Activated CD4-positive, alpha-beta T cell treated with anti-CD3 and anti-CD28 coated beads, Interleukin-2, amount 50 U/mL, for 24 hours (primary cell): Measurements from ENCODE around the gene RIMBP2.

Source experiments
- DNase-seq, 2 donors: peaks; one replicate each; pipeline ENCODE4 v3.0.0-alpha.2; 2020; ENCODE audit warnings: low read depth in 1 of 2, low spot score in 1 of 2

The RIMBP2 gene

GRCh38 chr12:130490674-130491073 is 225.4 kb downstream of the RIMBP2 start:
- DNase-seq = no peak

GRCh38 chr12:130489293-130489692 is 226.8 kb downstream of the RIMBP2 start:
- no peak for DNase-seq

GRCh38 chr12:130488358-130488710 is 227.8 kb downstream of the RIMBP2 start:
- no peak for DNase-seq

- no peak for DNase-seq
Observed at GRCh38 chr12:130487636-130488357, 228.3 kb downstream of the RIMBP2 start.

- no peak for DNase-seq
Observed at GRCh38 chr12:130486891-130487416, 229.1 kb downstream of the RIMBP2 start.

GRCh38 chr12:130486146-130486435 is 230.0 kb downstream of the RIMBP2 start:
- no peak for DNase-seq

GRCh38 chr12:130485291-130486145 is 230.6 kb downstream of the RIMBP2 start:
- no peak for DNase-seq

- no peak for DNase-seq
Observed at GRCh38 chr12:130484221-130484620, 231.9 kb downstream of the RIMBP2 start.

- no peak for DNase-seq
Observed at GRCh38 chr12:130483616-130484180, 232.4 kb downstream of the RIMBP2 start.

- DNase-seq = no peak
Observed at GRCh38 chr12:130482448-130482847, 233.7 kb downstream of the RIMBP2 start.

GRCh38 chr12:130481392-130481879 is 234.7 kb downstream of the RIMBP2 start:
- no peak for DNase-seq

- DNase-seq = no peak
Observed at GRCh38 chr12:130480887-130481286, 235.2 kb downstream of the RIMBP2 start.

GRCh38 chr12:130480231-130480630 is 235.9 kb downstream of the RIMBP2 start:
- DNase-seq = no peak

- no peak for DNase-seq
Observed at GRCh38 chr12:130479401-130480125, 236.5 kb downstream of the RIMBP2 start.

- no peak for DNase-seq
Observed at GRCh38 chr12:130478786-130479185, 237.3 kb downstream of the RIMBP2 start.

GRCh38 chr12:130477701-130478100 is 238.4 kb downstream of the RIMBP2 start:
- DNase-seq = no peak

- no peak for DNase-seq
Observed at GRCh38 chr12:130477266-130477665, 238.8 kb downstream of the RIMBP2 start.

GRCh38 chr12:130476451-130477135 is 239.5 kb downstream of the RIMBP2 start:
- no peak for DNase-seq

- no peak for DNase-seq
Observed at GRCh38 chr12:130474599-130475269, 241.4 kb downstream of the RIMBP2 start.

- DNase-seq = no peak
Observed at GRCh38 chr12:130473266-130473665, 242.8 kb downstream of the RIMBP2 start.
